OCI-LY7 (cell line): Measurements from ENCODE around the gene CRY1.

Experiments
- EZH2phosphoT487 ChIP-seq: fragments of 200-600 bp; sonication (generic); IDR thresholded peaks from 2 replicates; pipeline ENCODE4 v1.6.1; 2018; ENCODE audit warnings: low read depth, borderline replicate concordance, mild to moderate bottlenecking, mixed run types, antibody characterized with exemption, low read length, moderate library complexity, mixed read lengths
- TF ChIP-seq, protein P1 (sequence below): fragments of 200-600 bp; sonication (generic); conservative IDR thresholded peaks from 2 replicates; pipeline ENCODE4 v1.5.1; 2014; ENCODE audit warnings: mild to moderate bottlenecking, antibody characterized with exemption, low read length, moderate library complexity, mixed read lengths

DNA sequence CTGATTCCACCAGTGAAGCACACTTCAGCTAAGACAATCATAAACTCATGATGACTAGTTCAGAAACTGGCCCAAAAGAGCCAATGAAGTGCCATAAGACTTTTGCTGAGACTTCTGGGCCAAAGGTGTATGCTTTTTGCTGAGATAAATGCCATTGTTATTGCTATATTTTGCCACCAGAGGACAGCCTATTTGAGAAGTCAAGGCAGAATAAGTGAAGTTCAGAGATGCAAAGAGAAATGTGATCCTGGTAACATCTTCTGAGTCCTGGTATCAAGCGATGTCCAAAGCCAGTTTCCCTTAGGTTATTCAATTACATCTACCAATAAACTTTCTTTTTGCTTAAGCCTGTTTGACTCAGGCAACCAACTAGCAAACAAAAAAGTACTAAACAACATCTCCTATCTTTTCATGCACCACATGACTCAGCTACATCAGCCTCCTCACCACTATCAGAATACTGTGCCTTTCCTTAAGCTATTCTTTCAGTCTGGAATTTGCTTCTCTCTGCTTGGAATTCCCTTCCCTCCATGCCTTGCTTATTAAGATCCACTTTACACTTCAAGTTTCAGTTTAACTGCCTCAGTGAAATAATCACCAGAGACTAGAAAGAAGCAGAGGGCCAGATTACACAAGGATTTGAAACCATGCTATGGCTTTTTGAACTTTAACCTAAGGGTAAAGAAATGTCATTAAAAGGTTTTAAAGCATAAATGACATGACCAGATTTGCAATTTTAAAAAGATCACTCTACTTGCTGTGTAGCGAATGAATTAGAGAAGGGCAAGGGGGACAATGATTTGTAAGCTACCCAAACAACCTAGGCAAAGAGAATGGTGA lies 14.0 kb downstream of the CRY1 start:
- TF ChIP-seq, protein P1, sequence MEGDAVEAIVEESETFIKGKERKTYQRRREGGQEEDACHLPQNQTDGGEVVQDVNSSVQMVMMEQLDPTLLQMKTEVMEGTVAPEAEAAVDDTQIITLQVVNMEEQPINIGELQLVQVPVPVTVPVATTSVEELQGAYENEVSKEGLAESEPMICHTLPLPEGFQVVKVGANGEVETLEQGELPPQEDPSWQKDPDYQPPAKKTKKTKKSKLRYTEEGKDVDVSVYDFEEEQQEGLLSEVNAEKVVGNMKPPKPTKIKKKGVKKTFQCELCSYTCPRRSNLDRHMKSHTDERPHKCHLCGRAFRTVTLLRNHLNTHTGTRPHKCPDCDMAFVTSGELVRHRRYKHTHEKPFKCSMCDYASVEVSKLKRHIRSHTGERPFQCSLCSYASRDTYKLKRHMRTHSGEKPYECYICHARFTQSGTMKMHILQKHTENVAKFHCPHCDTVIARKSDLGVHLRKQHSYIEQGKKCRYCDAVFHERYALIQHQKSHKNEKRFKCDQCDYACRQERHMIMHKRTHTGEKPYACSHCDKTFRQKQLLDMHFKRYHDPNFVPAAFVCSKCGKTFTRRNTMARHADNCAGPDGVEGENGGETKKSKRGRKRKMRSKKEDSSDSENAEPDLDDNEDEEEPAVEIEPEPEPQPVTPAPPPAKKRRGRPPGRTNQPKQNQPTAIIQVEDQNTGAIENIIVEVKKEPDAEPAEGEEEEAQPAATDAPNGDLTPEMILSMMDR, result peak; percentile 70
- TF ChIP-seq EZH2phosphoT487, result no peak
